Stimulated activated CD8-positive, alpha-beta memory T cell treated with anti-CD3 and anti-CD28 coated beads, Interleukin-12 subunit alpha, Interleukin-12 subunit beta, amount 100 ng/mL, for 24 hours (primary cell): ENCODE data around the gene SLC9C2.
"Not testable (repeated sequence)": the region's sequence is repeated elsewhere in the genome, so short reads cannot be mapped to it uniquely, and the experiment has no call there.

ENCODE experiments used
- DNase-seq: peaks from one replicate; pipeline ENCODE4 v3.0.0-alpha.2; 2020; ENCODE audit errors: extremely low read depth

Gene SLC9C2

DNA sequence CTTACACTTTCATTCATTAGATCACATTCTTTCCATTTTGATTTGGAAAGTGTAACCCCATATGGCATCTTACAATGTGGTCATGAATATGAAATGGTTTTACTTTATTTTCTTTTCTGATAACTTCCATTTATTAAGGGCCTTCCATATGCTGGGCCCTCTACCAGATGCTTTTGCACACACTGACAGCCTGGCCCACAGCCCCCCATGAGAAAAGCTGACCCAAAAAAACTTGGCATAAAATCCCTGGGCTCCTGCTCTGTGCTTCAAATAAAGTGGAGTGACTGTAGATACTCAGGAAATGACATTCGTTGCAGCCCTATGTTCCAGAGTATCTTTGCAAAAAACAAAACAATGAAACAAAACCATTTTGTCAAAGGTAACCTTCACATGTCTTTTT lies 76.9 kb downstream of the SLC9C2 start:
- DNase-seq, result no peak

DNA sequence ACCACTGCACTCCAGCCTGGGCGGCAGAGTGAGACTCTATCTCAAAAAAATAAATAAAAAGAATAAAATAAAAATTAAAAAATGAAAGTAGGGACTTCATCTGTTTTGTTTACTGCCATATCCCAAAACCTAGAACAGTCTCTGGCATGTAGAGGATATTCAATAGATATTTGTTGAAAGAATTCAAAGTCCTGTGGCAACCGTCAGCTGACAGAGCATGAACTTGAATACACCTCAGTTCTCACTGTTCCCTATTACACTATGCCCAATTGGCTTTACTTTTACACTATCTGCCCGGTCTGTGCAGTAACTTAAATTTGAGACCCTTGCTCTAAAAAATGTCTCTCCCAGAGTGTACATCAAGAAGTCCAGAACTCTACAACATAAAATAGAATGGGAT lies 79.5 kb downstream of the SLC9C2 start:
- DNase-seq, result no peak

DNA sequence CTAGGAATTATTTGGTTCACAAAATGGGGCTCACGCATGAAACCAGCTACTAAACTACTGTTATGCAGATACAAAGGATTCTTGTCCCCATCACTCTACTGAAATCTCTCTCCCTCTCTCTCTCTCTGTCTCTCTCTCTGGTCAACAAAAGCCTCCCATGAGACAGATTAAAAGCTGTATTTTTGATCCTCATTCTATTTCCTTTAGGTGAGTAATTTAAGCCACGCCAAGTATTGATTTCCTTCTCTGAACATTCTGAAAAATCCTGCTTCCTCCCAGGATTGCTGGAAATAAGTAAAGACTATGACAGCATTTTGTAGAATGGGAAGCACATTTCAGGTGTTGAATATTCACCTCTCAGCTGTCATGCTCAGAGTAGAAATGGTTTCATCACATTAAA lies 82.1 kb downstream of the SLC9C2 start:
- no peak for DNase-seq

DNA sequence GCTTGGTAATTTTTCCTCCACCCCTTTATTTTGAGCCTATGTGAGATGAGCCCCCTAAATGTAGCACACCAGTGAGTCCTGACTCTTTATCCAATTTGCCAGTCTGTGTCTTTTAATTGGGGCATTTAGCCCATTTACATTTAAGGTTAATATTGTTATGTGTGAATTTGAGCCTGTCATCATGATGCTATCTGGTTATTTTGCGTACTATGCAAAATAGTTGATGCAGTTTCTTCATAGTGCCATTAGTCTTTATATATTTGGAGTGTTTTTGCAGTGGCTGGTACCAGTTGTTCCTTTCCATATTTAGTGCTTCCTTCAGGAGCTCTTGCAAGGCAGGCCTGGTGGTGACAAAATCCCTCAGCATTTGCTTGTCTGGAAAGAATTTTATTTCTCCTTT lies 88.4 kb downstream of the SLC9C2 start:
- not testable (repeated sequence) for DNase-seq

DNA sequence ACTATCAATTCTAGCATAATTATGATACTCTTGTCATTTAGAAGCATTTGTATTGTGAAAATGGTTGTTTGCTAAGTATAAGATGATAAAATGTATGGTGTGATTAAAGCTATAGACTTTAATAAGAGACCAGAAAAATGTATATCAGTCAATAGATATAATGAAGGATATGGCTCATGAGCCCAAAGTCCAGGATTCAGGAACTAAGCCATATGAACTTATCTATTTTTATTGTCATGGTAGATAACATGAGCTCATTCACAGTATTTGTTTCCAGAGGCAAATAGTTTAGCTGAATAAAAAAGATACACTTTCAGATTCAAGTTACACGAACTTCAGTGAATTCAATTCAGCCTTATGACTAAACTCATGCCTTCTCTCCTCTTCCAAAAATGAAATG lies 93.1 kb downstream of the SLC9C2 start:
- no peak for DNase-seq

DNA sequence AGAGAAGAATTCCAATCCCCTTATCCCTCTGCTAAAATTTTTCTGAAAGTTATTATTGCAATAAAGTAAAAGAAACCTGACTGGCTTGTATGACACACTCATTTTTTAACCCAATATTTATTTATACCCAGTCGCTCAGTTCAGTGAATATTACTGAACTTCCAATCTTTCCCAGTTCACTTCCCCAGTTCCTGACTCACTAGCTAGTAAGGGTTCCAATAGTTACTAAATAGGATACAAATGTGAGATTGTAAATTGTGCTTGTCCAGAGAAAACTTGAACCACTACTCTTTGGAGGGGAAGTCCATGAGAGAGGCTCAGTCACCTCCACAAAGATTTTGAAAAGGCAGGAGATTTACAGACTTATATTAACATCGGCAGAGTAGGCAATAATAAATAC lies 94.3 kb downstream of the SLC9C2 start:
- no peak for DNase-seq

DNA sequence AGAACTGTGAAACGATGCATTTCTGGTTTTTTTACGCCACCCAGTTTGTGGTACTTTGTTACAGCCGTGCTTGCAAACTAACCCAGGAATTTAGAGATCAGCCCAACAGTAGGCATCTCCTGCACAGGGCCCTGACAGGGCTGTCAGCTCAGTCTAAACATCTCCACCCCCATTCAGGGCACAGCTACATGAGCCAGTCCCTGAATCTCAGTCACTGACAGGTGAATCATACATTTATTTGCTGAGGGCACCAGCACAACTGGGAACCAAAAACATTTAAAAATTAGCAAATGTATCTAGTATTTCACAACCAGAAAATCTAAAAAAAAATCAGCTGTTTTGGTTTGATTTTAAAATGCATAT lies 95.0 kb downstream of the SLC9C2 start:
- no peak for DNase-seq

DNA sequence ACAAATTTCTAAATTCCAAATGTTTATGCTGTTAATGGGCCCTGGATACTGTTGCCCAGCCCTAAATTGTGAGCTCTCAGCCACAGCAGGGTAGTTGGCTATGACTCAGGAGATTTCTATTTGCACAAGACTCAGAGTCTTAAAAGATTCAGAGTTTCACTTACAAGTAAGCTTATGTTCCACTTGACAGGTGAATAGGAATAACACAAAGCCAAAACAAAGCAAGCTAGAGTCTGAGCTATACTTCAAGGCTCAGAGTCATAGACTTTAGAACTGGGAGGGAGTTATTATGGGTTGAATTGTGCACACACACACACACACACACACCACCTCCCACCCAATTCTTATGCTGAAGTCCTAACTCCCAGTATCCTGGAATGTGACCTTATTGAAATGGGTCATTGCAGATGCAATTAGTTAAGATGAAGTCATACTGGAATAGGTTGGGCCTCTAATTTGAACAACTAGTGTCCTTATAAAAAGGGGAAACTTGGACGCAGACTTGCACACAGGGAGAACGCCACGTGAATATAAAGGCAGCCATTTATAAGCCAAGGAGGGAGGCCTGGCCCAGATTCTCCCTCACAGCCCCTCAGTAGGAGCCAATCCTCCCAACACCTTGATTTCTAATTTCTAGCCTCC lies 95.5 kb downstream of the SLC9C2 start:
- no peak for DNase-seq

DNA sequence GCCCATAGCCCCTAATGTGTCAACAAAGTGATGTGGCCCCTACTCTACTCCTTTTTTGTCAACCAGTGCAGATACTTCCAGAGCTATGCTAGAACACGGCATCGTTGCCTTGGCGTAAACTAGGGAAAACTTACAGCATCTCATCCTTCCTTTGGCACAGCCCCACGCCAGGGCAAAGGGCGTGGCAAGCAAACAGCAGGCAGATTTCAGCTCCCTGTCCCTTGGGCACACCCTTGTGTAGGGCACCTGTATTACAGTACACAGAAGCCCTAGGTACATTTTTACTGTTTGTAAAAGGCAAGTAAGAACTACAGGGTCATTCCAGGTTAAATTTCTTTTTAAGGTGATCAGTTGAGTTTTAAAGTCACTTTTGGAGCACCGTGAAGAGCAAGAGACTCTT lies 96.4 kb downstream of the SLC9C2 start:
- no peak for DNase-seq

DNA sequence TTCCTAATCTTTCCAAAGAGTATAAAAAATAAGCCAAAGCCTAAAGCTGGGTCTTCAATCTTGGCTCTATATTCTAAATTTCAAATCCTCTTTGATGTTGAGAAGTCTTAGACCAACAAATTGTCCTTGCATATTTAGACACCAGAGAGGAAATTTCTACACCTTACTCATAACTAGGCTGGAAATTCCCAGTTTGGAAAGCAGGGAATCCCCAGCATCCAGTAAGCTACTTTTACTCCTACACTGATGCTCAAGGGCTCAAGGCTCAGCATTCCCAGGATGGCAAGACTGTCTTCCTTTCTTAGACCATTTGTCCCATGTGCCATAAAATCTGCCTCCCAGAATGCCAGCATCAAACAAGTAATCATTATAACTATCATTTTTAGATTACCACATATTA lies 97.5 kb downstream of the SLC9C2 start:
- no peak for DNase-seq

DNA sequence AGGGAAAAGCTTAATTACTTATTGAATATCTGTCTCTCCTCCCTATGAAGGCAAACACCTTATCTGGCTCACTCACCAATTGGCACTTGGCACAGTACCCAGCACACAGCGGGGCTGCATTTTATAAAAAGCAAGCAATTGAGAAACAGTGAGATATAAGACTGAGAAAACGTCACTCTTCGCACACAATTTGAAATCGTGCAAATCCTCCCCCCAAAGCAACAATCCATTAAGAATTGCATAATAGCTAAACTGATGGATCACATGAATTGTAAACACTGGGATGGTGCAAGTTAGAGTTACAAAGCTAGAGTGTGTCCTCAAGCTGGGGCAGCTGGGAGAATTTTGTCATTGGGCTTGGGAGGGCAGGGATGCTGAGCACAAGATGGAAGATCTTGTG lies 98.6 kb downstream of the SLC9C2 start:
- DNase-seq, result no peak

DNA sequence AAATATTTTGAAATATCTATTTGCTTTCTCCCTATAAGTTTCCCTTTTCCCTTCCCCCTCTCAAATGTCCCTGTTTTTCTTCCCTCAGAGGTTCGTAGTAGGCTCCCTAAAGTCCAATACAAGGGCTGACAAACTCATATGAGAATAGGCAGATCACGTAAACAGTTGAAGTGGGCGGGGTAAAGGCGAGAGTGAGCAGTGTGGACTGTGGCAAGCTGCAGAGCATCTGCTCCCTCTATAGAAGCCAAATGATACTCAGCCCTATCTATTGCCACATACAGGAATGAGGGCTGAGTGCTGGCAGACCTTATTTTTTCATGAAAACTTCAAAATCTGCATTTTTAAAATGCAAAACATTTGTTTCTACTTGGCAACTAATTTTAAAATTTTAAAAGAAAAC lies 99.5 kb downstream of the SLC9C2 start:
- DNase-seq, result no peak

DNA sequence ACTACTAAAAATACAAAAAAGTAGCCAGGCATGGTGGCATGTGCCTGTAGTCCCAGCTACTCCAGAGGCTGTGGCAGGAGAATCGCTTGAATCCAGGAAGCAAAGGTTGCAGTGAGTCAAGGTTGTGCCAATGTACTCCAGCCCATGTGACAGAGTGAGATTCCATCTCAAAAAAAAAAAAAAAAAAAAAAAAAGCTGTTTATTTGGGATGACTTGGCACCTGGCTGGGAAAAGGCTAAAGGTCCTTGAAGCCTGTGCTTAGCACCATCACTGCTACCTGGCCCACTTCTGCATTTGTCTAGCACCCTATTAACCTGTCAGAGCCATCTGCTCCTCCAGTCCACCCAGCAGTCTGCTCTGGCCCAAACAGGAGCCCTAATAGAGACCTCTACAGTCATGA lies 100.8 kb downstream of the SLC9C2 start:
- DNase-seq, result no peak

DNA sequence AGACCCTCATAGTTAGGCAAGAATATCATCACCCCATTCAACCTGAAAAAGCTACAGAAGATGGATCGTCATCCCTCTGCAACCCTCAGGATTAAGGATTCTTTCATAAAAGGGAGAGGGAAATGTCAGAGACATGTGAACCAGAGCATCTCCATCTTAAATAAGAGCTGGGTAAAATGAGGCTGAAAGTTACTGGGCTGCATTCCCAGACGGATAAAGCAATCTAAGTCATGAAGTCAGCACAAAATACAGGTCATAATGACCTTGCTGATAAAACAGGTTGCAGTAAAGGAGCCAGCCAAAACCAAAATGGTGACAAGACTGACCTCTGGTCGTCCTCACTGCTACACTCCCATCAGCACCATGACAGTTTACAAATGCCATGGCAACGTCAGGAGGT lies 103.1 kb downstream of the SLC9C2 start:
- no peak for DNase-seq

DNA sequence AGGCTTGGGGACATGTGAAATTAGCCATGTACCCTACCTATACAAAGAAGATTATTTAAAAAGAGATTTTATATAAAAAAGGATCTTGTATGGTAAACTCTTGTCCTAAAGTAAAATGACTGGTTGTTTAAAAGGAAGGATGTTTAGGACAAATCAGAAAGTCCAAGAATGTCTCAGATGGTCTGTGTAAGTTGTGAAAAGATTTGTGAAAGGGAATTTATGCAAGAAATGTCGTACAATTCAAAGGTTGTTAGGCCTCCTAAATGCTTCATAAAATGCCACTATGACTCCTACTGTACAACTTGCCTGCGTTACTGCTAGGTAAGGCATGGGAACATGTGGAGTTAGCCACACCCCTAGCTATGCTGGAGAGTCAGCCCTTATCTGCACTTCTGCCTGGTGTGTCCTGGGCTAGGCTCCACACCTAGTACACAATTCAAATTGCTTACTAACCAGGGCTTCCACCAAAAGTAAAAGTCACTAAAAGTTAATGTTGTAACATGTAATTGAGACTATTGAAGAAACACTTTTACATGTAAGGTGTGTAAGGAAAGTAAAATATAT lies 106.0 kb downstream of the SLC9C2 start:
- no peak for DNase-seq

DNA sequence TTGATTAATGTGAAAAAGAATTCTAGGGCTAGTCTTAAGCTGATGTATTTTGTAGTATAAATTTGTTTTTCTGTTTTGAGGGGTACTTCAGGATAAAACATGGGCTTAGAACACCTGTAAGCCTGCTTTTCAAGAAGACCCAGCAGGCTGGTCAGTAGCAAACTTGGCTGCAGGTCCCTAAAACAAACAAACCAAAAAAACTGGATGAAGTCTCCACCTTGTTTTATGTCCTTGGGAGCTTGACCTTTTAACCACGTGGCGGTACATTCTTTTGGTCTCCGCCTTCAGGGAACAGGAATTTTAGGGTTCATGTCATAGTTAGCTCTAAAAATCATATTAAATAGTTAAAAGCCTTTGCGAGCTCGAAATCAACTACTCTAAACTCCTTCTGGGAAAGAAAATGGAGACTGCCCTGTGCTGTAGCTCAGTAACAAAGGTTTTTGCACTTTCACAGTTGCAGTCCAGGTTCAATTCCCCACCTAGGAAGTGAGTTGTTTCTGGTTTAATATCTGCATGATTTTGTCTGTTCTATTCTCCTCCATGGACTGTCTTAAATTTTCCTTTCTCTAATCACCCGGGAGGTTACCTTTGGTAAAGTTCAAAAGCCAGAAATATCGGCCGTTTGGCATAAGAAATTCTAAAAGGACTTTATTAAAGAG lies 107.1 kb downstream of the SLC9C2 start:
- no peak for DNase-seq

DNA sequence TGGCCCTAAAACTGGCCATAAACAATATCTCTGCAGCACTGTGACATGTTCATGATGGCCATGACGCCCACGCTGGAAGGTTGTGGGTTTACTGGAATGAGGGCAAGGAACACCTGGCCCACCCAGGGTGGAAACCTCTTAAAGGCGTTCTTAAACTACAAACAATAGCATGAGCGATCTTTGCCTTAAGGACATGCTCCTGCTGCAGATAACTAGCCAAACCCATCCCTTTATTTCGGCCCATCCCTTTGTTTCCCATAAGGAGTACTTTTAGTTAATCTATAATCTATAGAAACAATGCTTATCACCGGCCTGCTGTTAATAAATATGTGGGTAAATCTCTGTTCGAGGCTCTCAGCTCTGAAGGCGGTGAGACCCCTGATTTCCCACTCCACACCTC lies 109.7 kb downstream of the SLC9C2 start:
- DNase-seq, result not testable (repeated sequence)

DNA sequence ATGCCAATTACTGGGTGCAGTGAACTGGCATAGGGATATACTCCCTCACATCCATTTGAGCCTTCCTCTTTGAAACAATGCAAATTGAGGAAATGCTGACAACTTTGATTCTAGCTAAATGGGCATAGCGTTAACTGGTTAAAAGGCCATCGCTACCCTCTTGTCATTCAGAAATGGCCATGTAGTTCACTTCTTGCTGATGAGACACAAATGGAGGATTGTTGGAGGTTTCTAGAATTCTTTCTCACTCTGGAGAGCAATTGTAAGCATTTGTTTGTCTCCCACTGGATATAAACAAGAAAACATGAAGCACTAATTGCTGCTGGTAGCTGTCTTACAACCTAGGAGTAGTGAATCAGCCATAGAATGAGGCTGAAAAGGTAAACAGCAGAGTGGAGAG lies 111.4 kb downstream of the SLC9C2 start:
- no peak for DNase-seq

DNA sequence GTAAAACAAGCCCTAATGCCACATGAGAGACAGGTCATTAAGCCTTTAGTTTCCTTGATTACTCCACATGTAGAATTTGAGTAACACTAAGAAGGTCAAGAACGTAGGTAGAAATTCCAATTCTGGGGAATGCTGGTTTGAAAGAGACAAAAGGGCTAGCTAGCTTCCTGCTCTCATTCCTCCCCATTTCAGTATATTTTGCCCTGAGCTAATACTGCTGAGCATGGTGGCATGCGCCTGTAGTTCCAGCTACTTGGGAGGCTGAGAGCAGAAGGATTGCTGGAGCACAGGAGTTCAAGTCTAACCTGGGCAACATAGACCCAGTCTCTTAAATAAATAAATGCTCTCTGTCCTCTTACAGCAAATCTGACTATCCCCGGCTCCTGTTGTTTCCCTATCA lies 112.9 kb downstream of the SLC9C2 start:
- DNase-seq, result no peak

DNA sequence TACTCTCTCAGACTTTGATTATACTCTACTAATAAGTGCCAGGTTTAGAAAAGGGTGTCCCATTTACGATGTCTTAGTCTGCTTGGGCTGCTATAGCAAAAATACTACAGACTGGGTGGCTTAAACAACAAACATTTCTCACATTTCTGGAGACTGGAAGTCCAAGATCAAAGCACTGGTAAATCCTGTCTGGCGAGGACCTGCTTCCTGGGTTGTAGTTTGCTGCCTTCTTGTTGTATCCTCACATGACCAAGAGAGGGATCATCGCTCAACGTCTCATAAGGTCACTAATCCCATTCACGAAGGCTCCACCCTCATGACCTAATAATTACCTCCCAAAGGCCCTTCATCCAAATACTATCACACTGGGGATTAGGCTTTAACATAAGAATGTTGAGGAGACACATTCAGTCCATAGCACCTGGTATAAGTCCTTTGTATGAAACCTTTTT lies 113.7 kb downstream of the SLC9C2 start:
- DNase-seq, result no peak

DNA sequence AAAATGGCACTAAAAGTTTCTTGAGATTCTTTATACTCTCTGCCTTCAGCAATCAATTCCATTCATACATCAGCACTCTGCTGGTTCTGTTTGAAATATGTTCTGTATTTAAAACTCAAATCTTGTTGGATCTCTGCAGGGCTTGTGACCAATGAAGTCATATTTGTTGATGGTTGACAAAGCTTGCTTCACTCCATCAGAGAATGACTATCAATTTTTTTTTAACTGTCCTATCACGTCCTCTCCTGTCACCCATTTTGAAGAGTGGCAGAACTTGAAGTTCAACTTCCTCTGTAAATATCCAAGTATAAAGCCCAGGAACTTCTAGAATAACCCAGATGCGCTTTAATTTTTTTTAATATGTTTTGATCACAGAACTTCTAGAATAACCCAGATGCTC lies 114.9 kb downstream of the SLC9C2 start:
- no peak for DNase-seq

DNA sequence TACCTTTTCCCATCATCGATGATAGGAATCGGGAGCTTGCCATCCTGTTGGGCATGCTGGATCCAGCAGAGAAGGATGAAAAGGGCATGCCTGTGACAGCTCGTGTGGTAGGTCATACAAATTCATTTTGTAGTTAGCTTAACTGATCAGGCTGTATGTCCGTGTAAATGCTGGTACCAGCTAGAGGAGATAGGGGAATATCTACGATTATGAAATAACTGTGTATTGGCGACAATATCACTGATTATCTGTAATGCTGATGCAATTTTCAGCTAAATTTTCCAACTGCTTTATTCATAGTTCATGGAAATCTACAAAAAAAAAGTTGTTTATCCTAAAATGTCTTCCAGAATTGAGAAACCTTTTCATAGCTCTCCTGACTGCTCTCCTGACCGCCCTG lies 117.5 kb downstream of the SLC9C2 start:
- no peak for DNase-seq

DNA sequence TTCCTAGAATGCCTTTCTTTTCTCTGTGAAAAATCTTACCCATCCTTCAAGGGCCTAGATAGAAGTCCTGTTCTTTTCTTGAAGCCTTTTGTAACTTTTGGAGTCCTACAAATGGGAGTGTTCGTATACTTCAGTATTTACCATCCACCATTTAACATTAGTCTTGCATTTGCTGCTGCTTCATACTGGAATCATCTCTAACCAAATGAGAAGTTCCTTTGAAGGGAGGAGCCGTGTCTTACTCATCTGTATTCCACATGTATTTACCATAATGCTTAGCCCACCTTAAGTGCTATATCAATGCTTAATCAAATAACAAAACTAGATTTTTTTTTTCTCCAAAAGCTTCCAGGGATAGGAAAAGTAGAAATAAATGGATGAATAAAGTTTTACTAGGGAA lies 118.6 kb downstream of the SLC9C2 start:
- no peak for DNase-seq

DNA sequence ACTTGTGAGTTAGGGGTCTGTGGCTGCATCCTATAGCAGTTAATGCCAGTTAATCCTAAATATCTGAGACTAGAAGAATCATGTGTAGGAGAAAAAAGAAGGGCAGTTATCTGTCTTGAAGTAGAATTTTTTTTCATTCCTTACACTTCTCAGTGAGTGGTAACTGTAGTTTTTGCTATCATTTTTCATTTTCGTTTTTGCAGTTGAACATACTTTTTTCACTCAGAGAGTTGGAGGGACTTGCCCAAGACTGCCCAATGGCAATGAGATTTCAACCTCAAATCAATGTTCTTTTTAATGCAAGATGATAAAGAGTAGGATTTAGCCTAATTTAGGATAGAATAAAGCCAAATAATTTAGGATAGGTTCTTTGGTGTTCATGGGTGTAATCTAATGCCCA lies 120.2 kb downstream of the SLC9C2 start:
- no peak for DNase-seq
